Measurements from ENCODE around the gene HBD. TPM values are rescaled to one million over a fixed set of nuclear protein-coding genes. Genes with fewer than 3 reads are reported as not detected.

The HBD gene
- total RNA-seq, 1 donor from 2014 or later, result not detected

DNA sequence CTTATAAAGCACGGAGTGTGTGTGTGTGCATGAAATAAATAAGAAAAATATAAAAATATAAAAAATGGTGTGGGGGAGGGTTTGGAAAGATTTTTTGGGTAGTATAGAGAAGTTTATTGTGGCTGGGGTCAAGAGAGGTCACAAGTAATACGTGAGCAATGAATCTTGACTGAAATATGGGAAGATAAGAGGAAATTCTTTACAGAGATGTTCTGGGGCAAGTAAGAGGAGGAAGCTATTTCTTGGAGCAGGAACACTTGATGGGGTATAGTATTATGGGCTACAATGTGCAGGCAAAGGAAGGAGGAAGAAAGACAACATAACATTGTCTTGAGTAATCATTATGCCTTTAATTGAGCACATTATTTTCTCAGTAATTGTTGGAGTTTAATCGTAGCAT lies 2.1 kb downstream of the HBD start:
- no peak for DNase-seq (ENCODE audit: low spot score)
- Mint-ChIP-seq H3K9me3 (ENCODE audit: low read depth) (no peaks in the 10 kb centered on the region), H3K4me3 (ENCODE audit: unreplicated experiment) (no peak overlapping the region), H3K36me3 (ENCODE audit: low read depth) (no peaks in the 10 kb centered on the region), H3K27ac (ENCODE audit: unreplicated experiment) (no peak overlapping the region), H3K27me3 (ENCODE audit: low read depth) (peaks cover 27% of the 10 kb centered on the region), H3K4me1 (ENCODE audit: low read depth) (no peaks in the 10 kb centered on the region)
- TF ChIP-seq, protein P1, sequence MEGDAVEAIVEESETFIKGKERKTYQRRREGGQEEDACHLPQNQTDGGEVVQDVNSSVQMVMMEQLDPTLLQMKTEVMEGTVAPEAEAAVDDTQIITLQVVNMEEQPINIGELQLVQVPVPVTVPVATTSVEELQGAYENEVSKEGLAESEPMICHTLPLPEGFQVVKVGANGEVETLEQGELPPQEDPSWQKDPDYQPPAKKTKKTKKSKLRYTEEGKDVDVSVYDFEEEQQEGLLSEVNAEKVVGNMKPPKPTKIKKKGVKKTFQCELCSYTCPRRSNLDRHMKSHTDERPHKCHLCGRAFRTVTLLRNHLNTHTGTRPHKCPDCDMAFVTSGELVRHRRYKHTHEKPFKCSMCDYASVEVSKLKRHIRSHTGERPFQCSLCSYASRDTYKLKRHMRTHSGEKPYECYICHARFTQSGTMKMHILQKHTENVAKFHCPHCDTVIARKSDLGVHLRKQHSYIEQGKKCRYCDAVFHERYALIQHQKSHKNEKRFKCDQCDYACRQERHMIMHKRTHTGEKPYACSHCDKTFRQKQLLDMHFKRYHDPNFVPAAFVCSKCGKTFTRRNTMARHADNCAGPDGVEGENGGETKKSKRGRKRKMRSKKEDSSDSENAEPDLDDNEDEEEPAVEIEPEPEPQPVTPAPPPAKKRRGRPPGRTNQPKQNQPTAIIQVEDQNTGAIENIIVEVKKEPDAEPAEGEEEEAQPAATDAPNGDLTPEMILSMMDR (IDR thresholded peaks at IDR 0.05), result no peak

DNA sequence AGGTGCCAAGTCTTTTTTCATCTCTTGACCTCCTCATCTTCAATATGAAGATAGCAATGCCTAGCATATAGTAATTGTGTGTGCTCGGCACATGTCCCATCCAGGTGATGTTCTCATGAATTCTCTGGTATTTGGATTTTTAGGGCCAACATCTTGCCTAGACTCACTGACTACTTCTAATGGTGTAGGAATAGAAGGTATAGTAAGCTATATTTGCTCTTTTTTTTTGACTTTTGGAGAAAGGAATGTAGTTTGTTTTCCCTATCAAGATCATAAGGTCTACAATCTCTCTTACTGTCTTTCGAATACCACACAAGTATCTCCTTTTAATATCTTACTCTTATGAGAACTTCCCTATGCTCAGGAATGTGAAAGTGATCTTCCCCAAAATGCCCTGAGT lies 3.2 kb downstream of the HBD start:
- no peaks in the 10 kb centered on the region for H3K36me3 Mint-ChIP-seq (ENCODE audit: low read depth)
- H3K4me1 Mint-ChIP-seq (ENCODE audit: low read depth), result no peaks in the 10 kb centered on the region
- no peak overlapping the region for H3K4me3 Mint-ChIP-seq (ENCODE audit: unreplicated experiment)
- TF ChIP-seq, protein P1 (IDR thresholded peaks at IDR 0.05), result no peak
- no peaks in the 10 kb centered on the region for H3K9me3 Mint-ChIP-seq (ENCODE audit: low read depth)
- DNase-seq (ENCODE audit: low spot score), result no peak
- no peak overlapping the region for H3K27ac Mint-ChIP-seq (ENCODE audit: unreplicated experiment)
- H3K27me3 Mint-ChIP-seq (ENCODE audit: low read depth), result peaks cover 23% of the 10 kb centered on the region

DNA sequence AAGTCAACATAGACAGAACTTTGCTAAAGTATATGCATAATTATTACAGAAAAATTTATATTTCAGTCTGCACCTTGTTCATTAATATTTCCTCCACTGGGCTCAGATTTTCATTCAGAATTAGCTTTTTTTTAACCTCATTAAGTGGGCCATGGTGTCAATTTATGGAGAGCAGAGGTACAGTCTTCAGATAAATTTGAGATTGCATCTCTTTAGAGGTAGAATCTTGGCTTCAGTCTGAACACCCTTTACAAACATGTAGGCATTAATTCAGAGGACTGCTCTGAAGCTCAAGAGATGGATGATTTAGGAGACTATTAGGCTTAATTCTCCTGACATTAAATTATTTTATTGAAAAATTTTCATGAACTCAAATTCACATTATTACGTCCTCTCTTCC lies 4.0 kb downstream of the HBD start:
- no peak overlapping the region for H3K27ac Mint-ChIP-seq (ENCODE audit: unreplicated experiment)

DNA sequence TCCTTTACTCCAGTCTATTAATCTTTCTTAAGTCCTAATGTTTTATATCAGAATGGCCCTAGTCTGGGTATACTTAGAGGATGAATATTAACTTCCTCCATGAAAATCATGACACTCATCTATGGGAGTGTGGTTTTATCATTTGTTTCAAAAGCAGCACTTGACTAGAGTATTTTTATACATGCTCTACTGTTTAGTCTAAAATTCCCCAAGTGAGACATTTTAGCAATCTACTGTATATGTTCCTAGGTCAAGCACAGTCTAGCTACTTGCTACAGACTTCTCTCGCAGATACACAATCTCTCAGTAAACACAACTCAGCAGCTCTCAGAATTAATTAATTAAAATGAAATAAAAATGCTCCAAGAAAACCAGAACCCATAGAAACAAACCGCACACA lies 4.5 kb downstream of the HBD start:
- no peak overlapping the region for H3K4me3 Mint-ChIP-seq (ENCODE audit: unreplicated experiment)
- H3K9me3 Mint-ChIP-seq (ENCODE audit: low read depth), result no peaks in the 10 kb centered on the region
- no peak overlapping the region for H3K27ac Mint-ChIP-seq (ENCODE audit: unreplicated experiment)
- no peaks in the 10 kb centered on the region for H3K4me1 Mint-ChIP-seq (ENCODE audit: low read depth)
- no peaks in the 10 kb centered on the region for H3K36me3 Mint-ChIP-seq (ENCODE audit: low read depth)
- TF ChIP-seq, protein P1 (IDR thresholded peaks at IDR 0.05), result no peak
- peaks cover 13% of the 10 kb centered on the region for H3K27me3 Mint-ChIP-seq (ENCODE audit: low read depth)
- DNase-seq (ENCODE audit: low spot score), result no peak

More for the DNA sequence above, 4.0 kb downstream of the HBD start:
- DNase-seq (ENCODE audit: low spot score), result no peak
- Mint-ChIP-seq H3K27me3 (ENCODE audit: low read depth) (peaks cover 15% of the 10 kb centered on the region), H3K4me3 (ENCODE audit: unreplicated experiment) (no peak overlapping the region), H3K4me1 (ENCODE audit: low read depth) (no peaks in the 10 kb centered on the region), H3K36me3 (ENCODE audit: low read depth) (no peaks in the 10 kb centered on the region), H3K9me3 (ENCODE audit: low read depth) (no peaks in the 10 kb centered on the region)
- TF ChIP-seq, protein P1 (IDR thresholded peaks at IDR 0.05), result no peak

DNA sequence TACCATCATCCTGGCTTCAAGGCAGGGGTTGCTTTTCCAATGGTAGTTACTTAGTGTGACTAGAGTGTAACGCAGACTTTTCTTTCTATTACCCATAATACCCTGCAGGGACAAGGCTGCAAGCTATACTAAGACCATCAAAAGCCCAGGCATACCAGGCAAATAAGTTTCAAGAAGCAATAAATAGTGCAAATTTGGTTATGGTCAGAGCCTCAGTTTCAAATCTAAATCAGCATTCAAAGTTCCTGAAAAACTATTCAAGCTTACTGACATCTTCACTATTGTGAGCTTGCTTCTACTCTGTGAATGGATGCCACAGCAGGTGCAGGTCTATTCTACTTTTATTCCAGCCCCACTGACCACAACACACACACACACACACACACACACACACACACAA lies 4.9 kb downstream of the HBD start:
- peaks cover 12% of the 10 kb centered on the region for H3K27me3 Mint-ChIP-seq (ENCODE audit: low read depth)
- no peak for DNase-seq (ENCODE audit: low spot score)
- H3K27ac Mint-ChIP-seq (ENCODE audit: unreplicated experiment), result no peak overlapping the region
- H3K36me3 Mint-ChIP-seq (ENCODE audit: low read depth), result no peaks in the 10 kb centered on the region
- TF ChIP-seq, protein P1 (IDR thresholded peaks at IDR 0.05), result no peak
- no peak overlapping the region for H3K4me3 Mint-ChIP-seq (ENCODE audit: unreplicated experiment)
- no peaks in the 10 kb centered on the region for H3K4me1 Mint-ChIP-seq (ENCODE audit: low read depth)
- H3K9me3 Mint-ChIP-seq (ENCODE audit: low read depth), result no peaks in the 10 kb centered on the region

Data from chondrocyte (in vitro differentiated cells).